HG03342 (cell line): ENCODE results near the gene ADGRD2.

ENCODE experiments used
- ATAC-seq: cut with Tn5 transposase; IDR thresholded peaks from one replicate; pipeline ENCODE4 v1.9.1; 2021; ENCODE audit warnings: mild to moderate bottlenecking, moderate library complexity; ENCODE audit not compliant: unreplicated experiment

ADGRD2 gene

DNA sequence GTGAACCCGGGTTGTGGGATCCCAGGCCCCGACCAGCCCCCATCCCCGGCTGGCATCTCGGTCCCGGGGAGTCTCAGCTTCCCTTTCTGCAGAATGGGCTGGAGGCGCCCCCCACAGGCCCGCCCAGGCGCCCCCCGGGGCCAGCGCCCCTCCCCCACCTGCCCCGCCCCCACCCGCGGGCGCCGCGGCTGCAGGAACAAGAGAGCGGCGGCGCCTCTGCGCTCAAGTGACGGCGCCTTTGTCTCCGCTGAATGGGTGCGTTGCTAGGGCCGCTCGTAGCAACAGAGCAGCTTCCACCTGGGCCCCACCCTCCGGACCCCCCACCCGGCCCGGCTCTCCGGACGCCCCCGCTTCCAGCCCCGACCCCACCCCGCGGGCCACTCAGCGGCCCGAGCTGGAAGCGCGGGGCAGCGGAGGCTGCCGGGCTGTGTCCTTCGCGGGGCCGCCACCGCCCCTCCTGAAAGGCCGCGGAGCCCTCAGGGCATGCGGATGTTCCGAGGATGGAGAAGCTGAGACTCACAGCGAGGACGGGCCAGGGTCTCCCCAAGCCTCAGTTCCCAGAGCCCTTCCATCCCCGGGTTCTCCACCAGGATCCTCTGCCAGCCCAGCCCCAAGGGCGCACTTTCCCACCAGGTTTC, 27.5 kb downstream of the ADGRD2 start:
- no peak for ATAC-seq

DNA sequence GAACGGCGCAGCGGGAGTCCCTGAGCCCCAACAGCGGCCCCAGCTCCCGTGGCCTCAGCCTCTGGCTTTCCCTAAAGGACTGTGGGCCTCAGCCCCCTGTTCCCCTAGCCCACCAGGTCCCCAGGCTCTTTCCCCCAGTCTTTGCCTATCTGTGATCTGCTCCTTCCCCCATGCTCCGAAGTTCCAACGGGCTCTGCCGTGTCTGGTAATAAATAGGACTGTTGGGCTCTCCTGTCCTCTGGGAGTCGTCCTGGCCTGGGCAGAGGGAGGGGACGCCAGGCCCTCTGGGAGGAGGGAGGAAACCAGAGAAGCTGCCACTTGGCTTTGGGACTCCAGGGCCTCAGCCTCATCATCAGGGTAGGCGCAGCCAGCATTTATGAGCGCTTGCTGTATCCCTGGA, 28.1 kb downstream of the ADGRD2 start:
- no peak for ATAC-seq

DNA sequence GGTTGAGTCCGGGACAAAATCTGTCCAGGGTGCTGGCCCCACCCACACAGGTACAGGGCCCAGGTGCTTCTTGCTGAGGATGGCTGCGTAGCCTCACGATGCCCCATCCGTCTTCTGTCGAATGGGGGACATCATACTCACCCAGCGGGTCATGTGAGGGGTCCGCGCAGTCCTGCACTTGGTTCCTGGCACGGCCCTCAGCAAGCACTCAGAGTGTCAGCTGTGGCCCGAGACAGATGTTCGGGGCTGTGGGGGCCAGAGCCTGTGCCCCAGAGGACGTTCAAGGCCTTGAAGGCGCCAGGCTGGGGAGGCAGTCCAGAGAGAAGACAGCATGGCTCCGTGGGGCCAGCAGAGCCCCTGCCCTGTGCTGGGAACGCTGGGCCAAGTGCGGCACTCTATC, 29.1 kb downstream of the ADGRD2 start:
- no peak for ATAC-seq

DNA sequence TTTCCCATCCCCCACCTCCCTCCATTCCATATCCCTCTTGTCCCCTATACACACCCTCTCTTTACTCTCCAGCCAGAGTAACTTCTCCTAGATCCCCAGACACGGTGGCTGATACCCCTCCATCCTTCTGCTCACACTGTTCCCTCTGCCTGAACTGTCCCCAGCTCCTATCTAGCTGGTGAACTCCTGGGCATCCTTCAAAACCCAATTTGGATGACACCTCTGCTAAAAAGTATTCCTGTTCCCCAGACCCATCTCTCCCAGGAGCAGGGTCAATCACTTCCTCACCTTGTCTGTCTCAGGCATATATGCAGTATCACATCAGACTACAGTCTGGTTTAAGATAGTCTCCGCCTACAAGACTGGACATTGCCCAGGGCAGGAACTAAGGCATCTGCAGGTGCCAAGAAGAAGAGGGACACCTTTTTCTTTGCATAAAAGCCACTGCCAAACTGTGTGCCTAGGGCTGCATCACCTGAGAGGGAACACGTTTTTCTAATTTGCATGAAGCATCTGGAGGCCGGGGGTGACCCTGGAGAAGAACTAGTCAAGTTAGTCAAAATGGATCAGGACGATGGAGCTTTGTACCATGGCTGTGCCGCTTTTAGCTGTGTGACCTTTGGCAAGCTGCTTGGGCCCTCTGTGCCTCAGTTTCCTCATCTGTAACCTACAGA, 29.8 kb downstream of the ADGRD2 start:
- ATAC-seq: no peak

DNA sequence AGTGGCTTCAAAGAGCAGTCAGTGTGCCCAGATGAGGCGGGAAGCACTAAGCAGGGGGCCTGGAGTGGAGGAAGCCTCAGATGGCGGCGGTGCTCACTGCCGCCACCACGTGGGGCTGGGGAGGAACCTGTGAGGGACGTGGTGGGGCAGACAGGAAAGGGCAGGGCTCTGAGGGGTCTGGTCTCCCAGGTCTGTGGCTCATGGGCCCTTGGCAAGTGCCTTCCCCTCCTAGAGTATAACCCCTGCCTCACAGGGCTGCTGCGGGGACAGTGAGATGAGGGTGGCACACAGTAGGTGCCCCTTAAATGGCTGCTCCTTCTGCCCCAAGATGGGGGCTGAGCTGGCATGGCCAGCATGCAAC, 30.4 kb downstream of the ADGRD2 start:
- no peak for ATAC-seq

DNA sequence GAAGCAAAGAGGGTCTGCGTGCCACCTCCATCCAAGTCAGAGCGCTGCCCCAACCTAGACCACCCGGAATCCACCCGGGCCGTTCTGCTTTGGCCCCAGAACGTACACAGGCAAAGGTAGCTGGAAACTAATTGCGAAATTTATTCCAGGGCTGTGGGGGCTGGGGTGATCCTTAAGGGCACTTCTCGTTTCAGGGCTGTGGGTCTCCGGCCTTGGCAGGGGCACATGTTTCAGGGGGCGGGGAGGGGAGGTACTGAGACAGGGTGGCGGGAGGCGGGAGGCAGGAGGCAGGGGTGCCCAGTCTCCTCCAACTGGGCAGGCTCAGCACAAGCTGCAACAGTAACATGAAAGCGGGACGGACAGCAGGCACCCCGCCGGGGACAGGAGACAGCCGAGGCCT, 30.9 kb downstream of the ADGRD2 start:
- ATAC-seq: no peak

DNA sequence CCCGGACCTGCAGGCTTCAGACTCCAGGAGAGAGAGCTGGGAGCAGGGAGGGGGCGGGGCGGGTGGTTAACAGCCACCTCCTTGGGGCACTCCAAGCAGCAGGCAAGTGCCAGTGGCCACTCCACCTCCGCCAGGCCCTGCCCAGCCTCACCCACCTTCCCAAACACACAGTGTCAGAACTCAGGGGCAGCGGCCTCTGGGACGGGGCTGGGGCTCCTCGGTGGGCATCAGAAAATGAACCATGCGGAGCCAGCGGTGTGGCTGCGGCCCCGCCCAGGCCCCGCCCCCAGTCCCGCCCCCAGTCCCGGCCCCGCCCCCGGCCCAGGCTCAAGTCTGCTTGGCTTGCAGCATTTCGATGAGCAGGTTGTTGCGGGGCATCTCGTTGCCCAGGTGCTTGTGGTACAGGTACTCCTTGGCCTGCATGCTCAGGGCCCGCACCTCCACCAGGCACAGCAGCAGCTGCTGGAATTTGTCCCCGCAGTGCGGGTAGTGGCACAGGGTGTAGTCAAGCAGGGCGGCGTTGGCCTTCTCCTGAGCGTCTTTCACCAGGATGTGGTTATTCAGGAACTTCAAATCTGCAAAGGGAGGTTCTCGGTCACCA, 32.3 kb downstream of the ADGRD2 start:
- ATAC-seq: no peak

DNA sequence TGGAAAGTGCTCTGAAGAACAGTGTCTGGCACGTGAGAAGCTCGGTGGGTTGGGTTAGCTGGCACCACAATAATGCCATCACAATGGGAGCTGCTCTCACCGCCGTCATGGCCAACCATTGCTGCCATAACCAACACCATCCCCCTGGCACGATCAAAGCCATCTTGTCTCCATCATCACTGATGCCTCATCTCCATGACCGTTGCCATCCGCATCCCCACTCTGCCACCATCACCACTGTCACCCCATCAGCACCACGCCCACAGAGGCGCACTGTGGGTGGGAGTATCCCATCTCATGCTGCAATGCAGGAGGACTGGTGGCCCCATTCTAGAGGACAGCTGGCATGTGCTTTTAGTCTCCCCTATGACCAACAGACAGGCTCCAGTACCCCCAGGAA, 33.2 kb downstream of the ADGRD2 start:
- ATAC-seq: no peak

DNA sequence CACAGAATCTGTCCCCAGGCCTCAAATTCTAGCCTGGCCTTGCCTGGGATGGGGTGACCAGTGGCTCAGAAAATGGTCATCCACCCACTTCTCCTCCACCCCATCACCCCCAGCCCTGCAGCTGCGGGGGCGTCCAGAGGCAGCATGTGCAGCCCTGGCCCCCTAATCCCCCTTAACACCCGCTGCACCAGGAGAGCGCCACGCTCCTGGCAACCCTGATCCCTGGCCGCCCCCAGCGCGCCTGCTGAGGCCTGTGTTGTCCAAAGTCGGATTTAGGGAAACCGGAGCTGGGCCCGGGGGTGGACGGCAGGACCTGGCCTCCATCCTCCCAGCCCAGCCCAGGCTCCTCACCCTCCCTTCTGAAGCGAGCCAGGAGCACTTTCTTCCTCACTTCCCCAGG, 35.0 kb downstream of the ADGRD2 start:
- ATAC-seq: no peak

DNA sequence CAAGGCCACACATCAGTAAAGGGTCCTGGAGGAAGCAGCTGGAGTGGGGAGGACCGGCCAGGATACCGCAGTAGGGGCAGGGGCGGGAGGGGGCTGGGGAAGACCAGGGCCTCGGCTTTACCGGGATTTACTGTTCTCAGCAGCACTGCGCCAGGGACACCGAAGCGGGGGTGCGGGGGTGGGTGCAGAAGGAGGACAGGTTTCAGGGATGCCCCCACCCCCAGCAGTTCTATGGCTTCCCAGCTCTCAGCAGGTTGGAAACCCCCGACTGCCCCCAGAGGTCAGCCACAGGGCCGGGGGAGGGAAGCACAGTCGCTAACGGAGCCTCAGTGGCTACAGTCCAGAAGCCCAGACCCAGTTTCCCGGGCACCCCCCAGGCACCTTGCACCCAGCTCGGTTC, 35.7 kb downstream of the ADGRD2 start:
- no peak for ATAC-seq

DNA sequence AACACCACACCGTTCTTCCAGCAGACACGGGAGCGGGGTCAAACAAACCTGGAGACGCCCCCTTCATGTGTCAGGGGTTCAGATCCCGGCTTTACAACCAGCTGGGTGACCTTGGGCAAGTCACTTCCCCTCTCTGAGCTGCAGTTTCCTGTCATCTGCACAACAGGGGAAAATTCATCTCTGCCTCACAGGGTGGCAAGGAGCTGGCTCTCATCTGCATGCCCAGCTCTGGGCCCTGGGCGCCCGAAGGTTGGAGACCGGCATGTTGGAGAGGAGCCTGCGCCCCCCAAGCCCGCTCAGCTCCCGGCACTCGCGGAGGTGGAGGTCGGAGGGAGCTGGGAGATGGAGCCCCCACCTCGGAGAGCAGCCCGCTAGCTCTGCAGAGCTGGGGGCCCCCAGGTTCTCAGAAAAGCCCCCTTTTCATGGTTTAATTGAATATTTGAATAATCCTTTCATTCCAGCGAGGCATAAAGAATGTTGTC, 36.6 kb downstream of the ADGRD2 start:
- no peak for ATAC-seq

DNA sequence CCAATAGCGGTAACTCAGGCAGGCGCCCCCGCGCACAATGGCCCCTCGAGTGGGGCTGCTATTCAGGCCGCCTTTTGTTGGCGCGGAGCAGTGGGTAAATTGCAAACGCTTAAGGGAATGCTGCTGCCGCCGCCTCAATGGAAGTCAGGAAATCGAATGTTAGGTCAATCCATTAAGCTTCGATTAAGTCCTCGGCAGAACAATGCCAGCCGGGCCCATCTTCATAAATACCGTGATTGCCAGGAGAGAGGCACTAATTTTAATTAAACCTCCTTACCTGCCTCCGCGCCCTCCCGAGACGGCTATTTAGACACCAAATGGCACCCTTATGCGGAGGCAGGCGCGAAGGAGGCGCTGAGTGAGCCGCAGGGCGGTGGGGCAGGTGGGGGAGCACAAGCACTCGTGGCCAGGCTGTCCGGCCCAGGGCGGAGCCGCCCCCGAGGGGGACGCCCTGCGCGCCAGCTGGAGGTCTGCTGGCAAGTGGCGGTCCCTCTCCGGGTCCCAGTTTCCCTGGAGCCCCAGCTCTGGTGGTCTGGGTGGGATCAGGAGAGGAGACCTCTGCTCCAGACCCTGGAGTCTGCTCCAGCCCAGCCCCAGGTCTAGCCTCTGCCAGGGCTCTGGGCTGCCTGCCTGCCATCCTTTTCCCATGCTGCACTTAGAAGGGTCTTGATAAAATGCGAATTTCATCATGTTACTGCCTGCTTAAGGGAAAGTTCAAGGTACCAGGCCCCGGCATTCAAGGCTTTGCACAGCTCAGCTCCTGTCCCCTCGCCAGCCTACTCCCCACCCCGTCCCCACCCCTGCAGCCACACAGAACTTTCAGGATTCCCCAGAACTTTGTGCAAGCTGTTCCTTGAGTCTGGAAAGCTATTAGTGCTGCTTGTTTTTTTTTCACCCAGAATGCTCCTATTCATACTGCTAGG, 37.3 kb downstream of the ADGRD2 start:
- no peak for ATAC-seq

DNA sequence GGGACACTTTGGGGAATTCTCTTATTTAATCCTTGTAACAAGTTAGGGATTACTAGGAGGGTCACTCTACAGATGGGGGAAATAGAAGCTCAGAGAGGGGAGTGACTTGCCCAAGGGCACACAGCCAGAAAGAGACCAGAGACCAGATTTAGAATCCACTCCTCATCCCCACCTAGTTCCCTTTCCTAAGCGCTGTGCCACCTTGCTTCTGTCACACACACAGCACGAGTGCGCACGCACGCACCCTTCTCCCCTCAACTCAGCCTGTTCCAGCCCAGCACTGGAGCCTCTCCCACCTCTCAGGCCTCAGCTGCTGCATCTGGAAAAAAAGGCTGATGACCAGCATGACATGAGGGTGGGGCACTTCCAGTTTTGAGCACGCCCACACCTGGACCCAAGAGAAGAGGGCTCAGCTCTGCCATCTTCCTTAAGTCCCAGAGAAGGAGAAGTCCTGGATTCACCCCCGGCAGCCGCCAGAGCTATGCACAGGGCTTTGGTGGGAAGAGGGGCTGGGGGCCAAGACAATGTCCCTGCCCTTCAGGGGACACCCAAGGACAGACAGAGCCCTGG, 38.5 kb downstream of the ADGRD2 start:
- ATAC-seq: no peak

DNA sequence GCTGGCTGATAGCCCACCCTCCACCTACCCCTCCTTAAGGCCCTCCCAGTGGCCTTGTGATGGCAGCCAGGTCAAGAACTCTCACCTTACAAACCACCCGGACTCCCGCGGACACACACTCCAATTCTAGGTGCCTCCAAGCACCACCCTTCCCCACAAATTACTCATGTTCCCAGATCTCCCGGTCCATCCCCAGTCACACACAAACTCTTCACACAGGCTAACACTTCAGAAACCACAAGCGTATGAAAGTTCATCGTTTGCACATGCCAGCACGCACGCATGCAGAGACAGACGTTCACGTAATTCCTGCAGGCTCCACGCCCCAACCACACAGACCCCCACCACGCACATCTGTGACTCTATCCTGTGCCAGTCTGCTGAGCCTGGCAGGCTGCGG, 39.0 kb downstream of the ADGRD2 start:
- ATAC-seq: no peak

DNA sequence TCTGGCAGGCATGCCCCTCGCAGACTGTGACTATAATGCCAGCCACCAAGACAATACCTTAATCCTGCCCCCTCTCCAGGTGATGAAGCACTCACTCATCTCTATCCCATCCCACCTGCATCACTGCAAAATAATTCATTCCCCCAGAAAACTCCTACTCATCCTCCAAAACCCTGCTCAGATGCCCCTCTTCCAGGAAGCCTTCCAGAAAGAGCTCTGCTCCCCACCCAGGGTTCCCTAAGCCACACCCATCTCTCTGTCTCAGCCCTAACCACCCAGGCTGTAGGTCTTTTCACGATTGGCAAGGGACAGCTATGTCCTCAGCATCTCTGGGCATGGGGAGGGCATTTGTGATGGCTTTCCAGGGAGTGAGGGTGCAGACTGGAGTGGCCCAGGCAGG, 39.8 kb downstream of the ADGRD2 start:
- no peak for ATAC-seq

DNA sequence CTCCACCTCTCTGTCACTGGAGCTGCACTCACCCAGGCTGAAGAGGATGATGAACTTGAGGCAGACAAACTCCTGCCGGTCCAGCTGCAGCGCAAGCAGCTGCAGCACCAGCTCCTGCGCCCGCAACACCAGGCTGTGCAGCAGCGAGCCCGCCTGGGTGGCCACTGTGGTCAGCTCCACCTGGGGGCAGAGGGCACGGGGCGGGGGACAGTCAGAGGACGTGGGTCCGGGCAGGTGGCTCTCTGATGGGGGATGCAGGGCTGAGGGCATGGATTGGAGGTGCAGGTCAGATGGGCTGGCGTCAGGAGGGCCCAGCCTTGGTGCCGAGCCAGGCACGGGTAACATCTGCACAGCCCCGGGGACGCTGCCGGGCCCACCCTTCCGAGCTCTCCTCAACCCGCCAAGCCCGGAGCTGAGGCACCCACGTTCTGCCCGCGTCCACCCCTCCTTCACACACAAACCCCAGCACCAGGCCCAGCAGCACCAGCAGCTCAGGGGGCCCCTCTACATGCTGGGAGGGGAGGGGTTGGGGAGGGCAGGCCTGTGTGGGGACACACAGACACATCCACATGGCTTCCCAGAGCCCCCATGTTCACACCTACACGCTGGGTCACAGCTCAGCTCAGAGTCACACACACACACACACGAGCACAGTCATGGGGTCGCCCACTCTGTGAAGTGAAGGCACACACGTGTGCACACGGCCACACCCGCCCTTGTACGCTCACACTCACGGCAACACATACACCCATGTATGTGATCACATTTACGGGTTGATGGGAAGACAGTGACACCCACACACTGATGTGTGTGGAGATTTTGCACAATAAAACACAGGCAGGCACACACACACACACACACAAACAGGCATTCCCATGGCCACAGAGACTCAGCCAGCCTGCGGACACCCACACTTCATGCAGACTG, 41.1 kb downstream of the ADGRD2 start:
- no peak for ATAC-seq

DNA sequence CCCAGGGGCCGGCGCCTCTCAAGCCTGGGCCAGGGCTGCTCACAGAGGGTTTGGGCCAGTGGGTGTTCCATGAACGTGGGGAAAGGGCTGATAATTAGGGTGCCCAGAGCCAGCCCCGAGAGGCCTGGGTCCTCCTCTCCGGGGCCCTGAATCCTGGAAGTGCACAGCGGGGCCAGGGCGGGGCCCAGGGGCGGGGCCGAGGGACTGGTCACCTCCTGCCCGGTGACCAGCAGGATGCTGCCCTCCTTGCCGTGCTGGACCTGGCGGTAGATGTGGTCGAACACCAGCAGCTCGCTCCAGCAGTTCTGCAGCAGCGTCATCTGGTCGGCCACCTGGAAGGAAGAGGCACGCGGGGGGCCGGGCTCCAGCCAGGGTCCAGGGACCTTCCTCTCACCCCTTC, 42.6 kb downstream of the ADGRD2 start:
- ATAC-seq: no peak

DNA sequence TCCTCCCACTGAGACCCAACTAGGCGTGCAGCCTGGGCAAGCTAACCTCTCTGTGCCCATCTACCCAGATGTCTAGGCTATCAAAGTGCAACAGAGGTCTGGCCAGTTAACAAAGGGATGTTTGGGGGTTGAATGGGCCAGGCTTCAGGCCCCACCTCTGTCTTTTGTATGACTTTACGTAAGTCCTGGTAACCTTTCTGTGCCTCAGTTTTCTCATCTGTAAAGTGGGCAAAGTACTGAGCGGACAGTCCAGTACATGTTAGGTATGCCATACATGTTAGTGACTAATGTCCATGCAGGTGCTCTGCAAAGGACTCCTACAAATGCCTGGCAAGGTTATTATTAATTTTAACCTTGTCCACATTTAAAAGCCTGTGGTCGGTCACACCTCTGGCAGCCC, 43.0 kb downstream of the ADGRD2 start:
- ATAC-seq: no peak

DNA sequence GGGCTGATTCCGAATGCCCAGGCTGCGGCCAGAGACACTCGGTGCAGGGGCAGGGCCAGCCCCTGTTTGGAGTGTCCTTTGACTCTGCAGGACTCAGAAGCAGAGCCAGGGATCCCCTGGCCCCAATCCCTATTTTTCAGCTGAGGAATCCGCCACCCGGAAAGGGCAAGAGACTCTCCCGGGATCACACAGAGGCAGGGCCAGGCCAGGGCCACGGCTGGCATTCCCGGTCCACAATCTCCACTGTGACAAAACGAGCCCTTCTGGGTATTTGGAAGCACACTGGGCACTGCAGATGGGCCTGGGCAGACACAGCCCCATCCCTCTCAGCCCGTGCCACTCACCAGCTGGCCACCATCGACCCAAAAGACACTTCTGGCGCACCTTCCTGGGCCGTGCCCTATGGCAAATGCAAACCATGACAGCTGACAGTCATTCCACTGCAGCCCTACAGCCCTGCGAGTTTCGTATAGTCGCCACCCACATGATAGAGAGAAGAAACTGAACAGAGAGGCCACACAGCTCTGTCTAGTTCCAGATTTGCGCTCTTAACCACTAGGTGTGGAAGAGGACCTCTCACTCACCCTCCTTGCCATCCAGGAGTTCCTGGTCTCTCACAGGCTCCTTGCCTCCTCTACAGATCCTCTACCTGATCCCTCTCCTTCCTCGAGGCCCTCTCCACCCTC, 43.7 kb downstream of the ADGRD2 start:
- ATAC-seq: no peak
